NCI-H128 (cell line): ENCODE results near the gene TRAK1.
A peak's percentile ranks its signal among the peaks of the same experiment; 100 is the strongest.

ENCODE experiments used
- DNase-seq: peaks from one replicate; lab custom pipeline; 2025; ENCODE audit not compliant: unreplicated experiment; lab: John Stamatoyannopoulos, UW

The TRAK1 gene

GRCh38 chr3:42176242-42177034 is 85.3 kb downstream of the TRAK1 start:
- no peak for DNase-seq

DNA sequence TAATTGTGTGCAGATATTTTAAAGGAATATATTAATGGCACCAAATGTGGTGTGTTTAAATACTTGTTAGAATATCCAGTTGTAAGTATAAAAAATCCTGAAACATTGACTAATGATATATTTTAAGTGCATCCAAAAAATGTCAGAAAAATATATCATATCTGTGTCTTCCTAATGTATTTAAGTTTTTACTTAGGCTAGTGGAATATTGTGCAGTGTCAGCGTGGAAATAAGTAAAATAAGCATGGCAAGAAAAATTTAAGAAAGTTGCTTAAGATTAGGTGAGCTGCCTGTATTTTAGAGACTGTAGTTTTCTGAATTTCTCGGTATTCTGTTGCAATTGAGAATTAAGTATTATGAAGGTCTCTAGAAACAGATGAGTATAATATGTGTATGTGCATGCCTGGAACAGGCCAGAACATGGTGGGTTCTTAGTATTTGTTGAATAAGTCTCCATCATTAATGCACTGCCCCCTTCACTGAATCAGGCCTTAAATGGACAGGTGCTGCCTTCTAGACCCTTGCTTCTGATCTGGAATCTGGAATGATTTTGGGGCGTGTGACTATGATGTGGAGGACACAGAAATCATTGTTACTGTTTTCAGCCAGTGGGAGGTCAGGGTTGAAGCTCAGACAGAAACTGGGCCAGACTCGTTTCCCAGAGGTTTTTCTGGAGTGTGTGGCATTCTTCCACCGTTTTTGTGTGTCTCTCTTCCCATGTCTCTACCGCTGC is 86.1 kb downstream of the TRAK1 start:
- no peak for DNase-seq

GRCh38 chr3:42177801-42178150 is 86.6 kb downstream of the TRAK1 start:
- no peak for DNase-seq

- DNase-seq: no peak
Measured at GRCh38 chr3:42179110-42179725, 88.1 kb downstream of the TRAK1 start.

DNA sequence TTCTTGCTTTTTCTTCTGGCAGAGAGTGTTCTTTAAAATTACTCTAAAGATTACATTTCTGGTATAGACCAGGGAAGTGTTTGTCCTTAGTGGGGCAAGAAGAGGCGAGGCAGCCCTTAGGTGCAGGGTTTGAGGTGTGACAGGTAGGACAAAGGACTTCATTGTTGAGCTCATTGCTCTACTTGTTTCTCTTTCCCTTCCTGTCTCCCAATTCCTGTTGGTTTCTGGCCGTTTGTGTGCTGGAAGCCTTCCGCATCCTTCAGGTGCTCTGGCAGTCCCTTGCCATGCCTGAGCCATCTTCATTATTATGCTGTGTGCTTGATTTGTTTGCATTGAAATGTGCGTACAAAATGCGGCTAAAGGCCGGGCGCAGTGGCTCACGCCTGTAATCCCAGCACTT is 89.7 kb downstream of the TRAK1 start:
- DNase-seq: no peak

DNA sequence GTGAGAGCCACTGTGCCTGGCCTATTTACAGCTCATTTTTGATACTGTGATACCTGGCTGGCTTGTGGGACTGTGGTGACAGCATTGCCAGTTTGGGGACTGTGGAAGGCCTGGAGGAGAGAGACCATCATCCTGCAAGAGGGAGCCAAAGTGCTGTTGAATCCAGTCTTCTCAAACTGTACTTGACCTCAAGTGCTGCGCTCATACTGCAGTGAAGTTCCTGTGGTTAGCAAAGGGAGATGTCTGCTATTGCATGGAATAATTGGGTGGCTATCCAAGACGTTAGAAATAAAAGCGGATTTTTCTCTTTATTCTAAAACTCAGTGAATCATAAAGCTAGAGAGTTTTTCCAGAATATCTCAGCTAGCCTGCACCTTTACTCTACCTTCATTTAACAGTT is 91.4 kb downstream of the TRAK1 start:
- no peak for DNase-seq

GRCh38 chr3:42183991-42184632 is 93.0 kb downstream of the TRAK1 start:
- no peak for DNase-seq

GRCh38 chr3:42184651-42185443 is 93.7 kb downstream of the TRAK1 start:
- DNase-seq: no peak

DNA sequence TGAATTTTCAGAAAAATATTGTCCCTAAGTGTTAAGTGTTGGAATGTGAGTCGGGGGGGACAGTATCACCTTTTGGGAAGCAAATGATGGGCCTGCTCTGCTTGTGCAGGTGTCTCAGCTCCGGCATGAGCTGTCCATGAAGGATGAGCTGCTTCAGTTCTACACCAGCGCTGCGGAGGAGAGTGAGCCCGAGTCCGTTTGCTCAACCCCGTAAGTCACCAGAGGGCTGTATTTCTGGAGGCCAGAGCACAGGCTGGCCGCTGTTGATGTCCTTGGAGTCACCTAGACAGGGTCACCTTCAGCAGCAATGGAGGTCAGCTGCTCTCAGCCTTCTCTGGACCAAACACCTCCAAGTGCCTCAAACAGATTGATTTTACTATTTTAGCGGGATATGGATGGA is 96.8 kb downstream of the TRAK1 start:
- no peak for DNase-seq

DNA sequence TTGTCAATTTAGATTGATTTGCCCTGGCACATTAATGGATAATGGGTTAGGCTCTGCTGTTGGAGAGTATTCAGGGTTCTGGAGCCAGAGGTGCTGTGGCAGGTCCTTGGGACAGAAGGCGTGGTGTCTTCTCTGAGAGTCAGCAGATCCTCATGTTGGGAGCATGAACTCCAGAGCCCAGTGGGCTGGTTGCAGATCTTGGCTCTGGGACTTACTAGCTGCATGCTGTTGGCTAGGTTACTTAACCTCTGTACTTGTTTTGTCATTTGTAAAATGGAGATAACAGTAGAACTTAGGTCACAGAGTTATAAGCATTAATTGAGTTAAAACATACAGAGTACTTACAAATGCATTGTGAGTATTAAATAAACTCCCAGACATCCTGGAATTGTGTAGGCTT is 97.2 kb downstream of the TRAK1 start:
- DNase-seq: no peak

GRCh38 chr3:42189001-42189460 is 97.9 kb downstream of the TRAK1 start:
- DNase-seq: no peak

- DNase-seq: no peak
Measured at GRCh38 chr3:42189736-42190135, 98.6 kb downstream of the TRAK1 start.

- DNase-seq: peak; percentile 23
Measured at GRCh38 chr3:42190701-42191442, 99.7 kb downstream of the TRAK1 start.

DNA sequence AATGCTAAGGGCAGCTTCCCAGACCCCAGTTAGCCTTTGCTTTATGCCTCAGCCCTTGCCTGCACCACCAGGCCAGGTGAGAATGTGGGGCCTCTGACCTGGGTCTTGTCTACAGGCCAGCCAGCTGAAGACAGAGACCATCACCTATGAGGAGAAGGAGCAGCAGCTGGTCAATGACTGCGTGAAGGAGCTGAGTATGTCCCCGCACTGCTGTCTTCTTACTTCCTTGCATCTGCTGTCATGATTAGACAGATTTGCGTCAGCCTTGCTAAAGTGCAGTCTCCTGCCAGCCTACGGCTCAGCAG is 100.2 kb downstream of the TRAK1 start:
- no peak for DNase-seq

DNA sequence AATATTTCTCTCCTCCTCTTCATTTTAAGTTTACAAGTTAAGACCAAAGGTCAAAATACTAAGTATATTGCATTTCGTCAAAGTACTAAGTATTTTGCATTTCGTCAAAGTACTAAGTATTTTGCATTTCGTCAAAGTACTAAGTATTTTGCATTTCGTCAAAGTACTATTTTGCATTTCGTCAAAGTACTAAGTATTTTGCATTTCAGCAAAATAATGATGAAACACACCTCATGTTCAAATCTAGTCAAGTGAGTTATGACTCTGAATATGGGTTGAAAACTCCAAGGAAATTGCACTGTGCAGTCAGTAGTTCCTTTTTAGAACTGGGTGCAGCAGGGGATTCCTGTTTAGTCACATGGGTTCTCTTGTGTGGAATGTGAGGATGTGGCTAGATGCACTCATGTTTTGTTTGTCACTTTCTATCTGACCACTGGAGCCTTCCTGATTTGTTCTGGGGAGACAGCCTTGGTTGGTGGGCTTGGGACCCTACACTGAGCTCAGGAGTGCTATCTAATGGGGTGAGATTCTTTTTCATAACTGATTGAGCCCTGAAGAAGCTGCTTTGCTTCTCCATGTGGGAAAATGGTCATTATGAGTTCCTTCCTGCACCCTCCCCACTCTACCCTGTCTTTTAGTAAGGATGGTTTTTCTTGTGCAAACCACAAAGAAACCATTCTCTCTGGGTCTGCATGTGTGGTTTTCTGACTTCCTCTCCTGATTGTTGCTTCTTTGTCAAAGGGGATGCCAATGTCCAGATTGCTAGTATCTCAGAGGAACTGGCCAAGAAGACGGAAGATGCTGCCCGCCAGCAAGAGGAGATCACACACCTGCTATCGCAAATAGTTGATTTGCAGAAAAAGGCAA is 101.4 kb downstream of the TRAK1 start:
- no peak for DNase-seq

GRCh38 chr3:42194943-42195510 is 103.9 kb downstream of the TRAK1 start:
- DNase-seq: no peak

- no peak for DNase-seq
Measured at GRCh38 chr3:42195879-42196330, 104.7 kb downstream of the TRAK1 start.

GRCh38 chr3:42198709-42199108 is 107.6 kb downstream of the TRAK1 start:
- DNase-seq: no peak
